Measurements from ENCODE around the gene GNPDA1. TPM values are rescaled to one million over a fixed set of nuclear protein-coding genes. Genes with fewer than 3 reads are reported as not detected.
"Not testable (repeated sequence)": the region's sequence is repeated elsewhere in the genome, so short reads cannot be mapped to it uniquely, and the experiment has no call there.

The GNPDA1 gene
- polyA plus RNA-seq, 4 donors, result 20.6 to 123 (median 31.0) TPM

- not testable (repeated sequence) for DNase-seq; H3K36me3 ChIP-seq (ENCODE audit: control insufficient read depth in 3 of 3, insufficient read depth in 2 of 3, low read depth in 1 of 3, low read length in 3 of 3); H3K9me3 ChIP-seq (ENCODE audit: control insufficient read depth in 2 of 2, insufficient read depth in 1 of 2, low read depth in 1 of 2, low read length in 1 of 2); H3K27ac ChIP-seq (ENCODE audit: low read depth in 1 of 3, low read length in 2 of 3); FAIRE-seq; H3K4me3 ChIP-seq (ENCODE audit: low read depth in 1 of 3, low read length in 3 of 3); H3K27me3 ChIP-seq (ENCODE audit: control insufficient read depth in 3 of 3, insufficient read depth in 3 of 3, low read length in 3 of 3); H3K4me1 ChIP-seq (ENCODE audit: control insufficient read depth in 3 of 3, insufficient read depth in 2 of 3, low read depth in 1 of 3, low read length in 2 of 3)
- 87 to 90% (median 88%) methylated on average over 15 of the region's 15 CpGs for WGBS, 3 donors
These were observed 21.1 kb upstream of the GNPDA1 start for GRCh38 chr5:142033632-142034567.

GRCh38 chr5:142032747-142033631 lies 20.2 kb upstream of the GNPDA1 start:
- 73 to 77% (median 75%) methylated on average over 19 of the region's 19 CpGs for WGBS, 3 donors
- DNase-seq (no peak), FAIRE-seq (no peak)
- Histone ChIP-seq H3K9me3 (ENCODE audit: control insufficient read depth in 2 of 2, insufficient read depth in 1 of 2, low read depth in 1 of 2, low read length in 1 of 2) (no peaks in the 10 kb centered on the region), H3K4me1 (ENCODE audit: control insufficient read depth in 3 of 3, insufficient read depth in 2 of 3, low read depth in 1 of 3, low read length in 2 of 3) (no peaks in the 10 kb centered on the region), H3K4me3 (ENCODE audit: low read depth in 1 of 3, low read length in 3 of 3) (no peak overlapping the region), H3K36me3 (ENCODE audit: control insufficient read depth in 3 of 3, insufficient read depth in 2 of 3, low read depth in 1 of 3, low read length in 3 of 3) (no peaks in the 10 kb centered on the region), H3K27me3 (ENCODE audit: control insufficient read depth in 3 of 3, insufficient read depth in 3 of 3, low read length in 3 of 3) (no peaks in the 10 kb centered on the region), H3K27ac (ENCODE audit: low read depth in 1 of 3, low read length in 2 of 3) (no peak overlapping the region)

- no peak overlapping the region for H3K27ac ChIP-seq (ENCODE audit: low read depth in 1 of 3, low read length in 2 of 3)
- DNase-seq (no peak), FAIRE-seq (no peak)
- H3K4me3 ChIP-seq (ENCODE audit: low read depth in 1 of 3, low read length in 3 of 3), result no peak overlapping the region
- WGBS, 3 donors, result 90 to 91% (median 90%) methylated on average over 2 of the region's 2 CpGs
- H3K9me3 ChIP-seq (ENCODE audit: control insufficient read depth in 2 of 2, insufficient read depth in 1 of 2, low read depth in 1 of 2, low read length in 1 of 2), result no peaks in the 10 kb centered on the region
- no peaks in the 10 kb centered on the region for H3K4me1 ChIP-seq (ENCODE audit: control insufficient read depth in 3 of 3, insufficient read depth in 2 of 3, low read depth in 1 of 3, low read length in 2 of 3)
- no peaks in the 10 kb centered on the region for H3K36me3 ChIP-seq (ENCODE audit: control insufficient read depth in 3 of 3, insufficient read depth in 2 of 3, low read depth in 1 of 3, low read length in 3 of 3)
- H3K27me3 ChIP-seq (ENCODE audit: control insufficient read depth in 3 of 3, insufficient read depth in 3 of 3, low read length in 3 of 3), result no peaks in the 10 kb centered on the region
These were observed 19.3 kb upstream of the GNPDA1 start for GRCh38 chr5:142032150-142032549.

- WGBS, 3 donors, result 73 to 83% (median 76%) methylated on average over 8 of the region's 8 CpGs
- no peaks in the 10 kb centered on the region for H3K4me1 ChIP-seq (ENCODE audit: control insufficient read depth in 3 of 3, insufficient read depth in 2 of 3, low read depth in 1 of 3, low read length in 2 of 3)
These were observed 12.8 kb upstream of the GNPDA1 start for GRCh38 chr5:142025637-142026036.

GRCh38 chr5:142024771-142025304 lies 12.0 kb upstream of the GNPDA1 start:
- peak; percentile 77 to 87 for DNase-seq
- peak overlapping the region; percentile 62 to 86 (median 79) for H3K27ac ChIP-seq (ENCODE audit: low read depth in 1 of 3, low read length in 2 of 3)
- no peaks in the 10 kb centered on the region for H3K36me3 ChIP-seq (ENCODE audit: control insufficient read depth in 3 of 3, insufficient read depth in 2 of 3, low read depth in 1 of 3, low read length in 3 of 3)
- H3K4me3 ChIP-seq (ENCODE audit: low read depth in 1 of 3, low read length in 3 of 3), result peak overlapping the region in 2 of 3 donors; percentile 49 to 62
- H3K4me1 ChIP-seq (ENCODE audit: control insufficient read depth in 3 of 3, insufficient read depth in 2 of 3, low read depth in 1 of 3, low read length in 2 of 3), result no peaks in the 10 kb centered on the region
- 0% methylated on average over 26 of the region's 26 CpGs for WGBS, 3 donors
- no peaks in the 10 kb centered on the region for H3K9me3 ChIP-seq (ENCODE audit: control insufficient read depth in 2 of 2, insufficient read depth in 1 of 2, low read depth in 1 of 2, low read length in 1 of 2)
- no peak for FAIRE-seq
- H3K27me3 ChIP-seq (ENCODE audit: control insufficient read depth in 3 of 3, insufficient read depth in 3 of 3, low read length in 3 of 3), result no peaks in the 10 kb centered on the region

More at GRCh38 chr5:142025637-142026036, 12.8 kb upstream of the GNPDA1 start:
- H3K27me3 ChIP-seq (ENCODE audit: control insufficient read depth in 3 of 3, insufficient read depth in 3 of 3, low read length in 3 of 3), result no peaks in the 10 kb centered on the region
- no peak for FAIRE-seq
- no peak overlapping the region for H3K27ac ChIP-seq (ENCODE audit: low read depth in 1 of 3, low read length in 2 of 3)
- no peaks in the 10 kb centered on the region for H3K9me3 ChIP-seq (ENCODE audit: control insufficient read depth in 2 of 2, insufficient read depth in 1 of 2, low read depth in 1 of 2, low read length in 1 of 2)
- no peaks in the 10 kb centered on the region for H3K36me3 ChIP-seq (ENCODE audit: control insufficient read depth in 3 of 3, insufficient read depth in 2 of 3, low read depth in 1 of 3, low read length in 3 of 3)
- H3K4me3 ChIP-seq (ENCODE audit: low read depth in 1 of 3, low read length in 3 of 3), result peak overlapping the region in 1 of 3 donors; percentile 49
- DNase-seq, result no peak

- Histone ChIP-seq H3K27me3 (ENCODE audit: control insufficient read depth in 3 of 3, insufficient read depth in 3 of 3, low read length in 3 of 3) (no peaks in the 10 kb centered on the region), H3K4me1 (ENCODE audit: control insufficient read depth in 3 of 3, insufficient read depth in 2 of 3, low read depth in 1 of 3, low read length in 2 of 3) (no peaks in the 10 kb centered on the region), H3K4me3 (ENCODE audit: low read depth in 1 of 3, low read length in 3 of 3) (no peak overlapping the region), H3K9me3 (ENCODE audit: control insufficient read depth in 2 of 2, insufficient read depth in 1 of 2, low read depth in 1 of 2, low read length in 1 of 2) (no peaks in the 10 kb centered on the region), H3K27ac (ENCODE audit: low read depth in 1 of 3, low read length in 2 of 3) (no peak overlapping the region), H3K36me3 (ENCODE audit: control insufficient read depth in 3 of 3, insufficient read depth in 2 of 3, low read depth in 1 of 3, low read length in 3 of 3) (no peaks in the 10 kb centered on the region)
- 77 to 84% (median 77%) methylated on average over 6 of the region's 6 CpGs for WGBS, 3 donors
- FAIRE-seq (no peak), DNase-seq (no peak)
These were observed 11.0 kb upstream of the GNPDA1 start for GRCh38 chr5:142023836-142024235.

GRCh38 chr5:142020122-142020659 lies 7.4 kb upstream of the GNPDA1 start:
- H3K27ac ChIP-seq (ENCODE audit: low read depth in 1 of 3, low read length in 2 of 3), result no peak overlapping the region
- FAIRE-seq (no peak), DNase-seq (no peak)
- peaks cover 0 to 2% (median 2%) of the 10 kb centered on the region in 3 donors for H3K4me1 ChIP-seq (ENCODE audit: control insufficient read depth in 3 of 3, insufficient read depth in 2 of 3, low read depth in 1 of 3, low read length in 2 of 3)
- WGBS, 3 donors, result 60 to 81% (median 66%) methylated on average over 1 of the region's 1 CpG
- no peak overlapping the region for H3K4me3 ChIP-seq (ENCODE audit: low read depth in 1 of 3, low read length in 3 of 3)
- no peaks in the 10 kb centered on the region for H3K36me3 ChIP-seq (ENCODE audit: control insufficient read depth in 3 of 3, insufficient read depth in 2 of 3, low read depth in 1 of 3, low read length in 3 of 3)
- H3K27me3 ChIP-seq (ENCODE audit: control insufficient read depth in 3 of 3, insufficient read depth in 3 of 3, low read length in 3 of 3), result no peaks in the 10 kb centered on the region
- H3K9me3 ChIP-seq (ENCODE audit: control insufficient read depth in 2 of 2, insufficient read depth in 1 of 2, low read depth in 1 of 2, low read length in 1 of 2), result no peaks in the 10 kb centered on the region

Data from small intestine (tissue), 7 donors.